ENCODE measurements around the gene RARA. TPM values are rescaled to one million over a fixed set of nuclear protein-coding genes. Genes with fewer than 3 reads are reported as not detected.
A peak's percentile ranks its signal among the peaks of the same experiment; 100 is the strongest.

RARA gene
- total RNA-seq (2013): 62.9 TPM
- polyA plus RNA-seq (10 to 100 TPM; 14.9 to 63.9 (median 29.4) TPM), polyA minus RNA-seq (83.0 and 113 TPM in 2 replicates), total RNA-seq (67.4 to 561 (median 225) reads per million in 11 experiments)

- Mint-ChIP-seq H3K27me3 (ENCODE audit: low read depth in 3 of 3) (peaks cover 0 to 8% (median 5%) of the 10 kb centered on the region in 3 donors), H3K9me3 (no peaks in the 10 kb centered on the region), H3K4me1 (peaks cover 2% of the 10 kb centered on the region), H3K36me3 (peaks cover 0 to 7% of the 10 kb centered on the region in 2 donors), H3K4me3 (no peak within 1 kb of the TSS), H3K27ac (peak within 1 kb of the TSS in 2 of 7 donors; percentile 49 to 89)
- H3K36me3 ChIP-seq (replicated peaks in 1 of 2; ENCODE audit: control insufficient read depth in 1 of 2, insufficient read depth in 2 of 2, low read length in 2 of 2): no peaks in the 10 kb centered on the region
- H4K20me1 ChIP-seq (ENCODE audit: insufficient read depth, low read length): peaks cover 25% of the 10 kb centered on the region
- intact Hi-C loops (cut with micrococcal nuclease): loop anchor here (5.0 to 10.0 kb wide), 2 partner anchors 33 to 226 kb away; no protein-coding TSS in a partner anchor
- H3K4me3 ChIP-seq (replicated peaks in 1 of 3; ENCODE audit: low read depth in 2 of 3, low read length in 3 of 3): peak within 1 kb of the TSS; percentile 13 to 80 (median 41)
- WGBS (ENCODE audit: insufficient coverage): 3% methylated on average over 6 of the region's 20 CpGs
- no peak for TF ChIP-seq CTCF (IDR thresholded peaks at IDR 0.05)
- peaks cover 67 to 77% of the 10 kb centered on the region in 2 donors for H3K4me1 ChIP-seq (ENCODE audit: control insufficient read depth in 1 of 2, insufficient read depth in 2 of 2, low read length in 2 of 2)
- peak within 1 kb of the TSS in 1 of 2 donors; percentile 74 for H3K27ac ChIP-seq (ENCODE audit: low read depth in 1 of 2, low read length in 2 of 2)
- H3K9me3 ChIP-seq (replicated peaks in 1 of 2; ENCODE audit: control insufficient read depth in 1 of 2, insufficient read depth in 1 of 2, low read length in 2 of 2): no peaks in the 10 kb centered on the region
- H3K27me3 ChIP-seq (ENCODE audit: control insufficient read depth in 2 of 2, insufficient read depth in 2 of 2, low read length in 2 of 2): no peaks in the 10 kb centered on the region
- peaks cover 5% of the 10 kb centered on the region for H3K79me2 ChIP-seq (ENCODE audit: insufficient read depth, low read length)
- peak within 1 kb of the TSS; percentile 90 for H3K4me2 ChIP-seq (replicated peaks; ENCODE audit: extremely low read depth, low read length, poor library complexity, severe bottlenecking)
- DNase-seq: peak in 1 of 3 donors; percentile 37
- H3K9ac ChIP-seq (ENCODE audit: insufficient read depth, low read length, poor library complexity, severe bottlenecking): peak within 1 kb of the TSS; percentile 47
- peak within 1 kb of the TSS; percentile 57 for H2AFZ ChIP-seq (ENCODE audit: insufficient read depth, low read depth, low read length, poor library complexity, severe bottlenecking)
These were observed at the start of gene RARA for GRCh38 chr17:40309031-40309948. TSS of gene RARA (plus strand) at chr17:40309180. CDS start at chr17:40331219, 22,039 bp downstream.

- no peak overlapping the region for H3K4me3 Mint-ChIP-seq
- H3K9me3 Mint-ChIP-seq: no peaks in the 10 kb centered on the region
- H3K36me3 Mint-ChIP-seq: peaks cover 57 to 79% of the 10 kb centered on the region in 2 donors
- no peak overlapping the region for H3K27ac ChIP-seq (ENCODE audit: low read depth in 1 of 2, low read length in 2 of 2)
- no peak overlapping the region for H3K9ac ChIP-seq (ENCODE audit: insufficient read depth, low read length, poor library complexity, severe bottlenecking)
- no peak overlapping the region for H3K4me3 ChIP-seq (replicated peaks in 1 of 3; ENCODE audit: low read depth in 2 of 3, low read length in 3 of 3)
- no CpG with 5 or more reads among the region's 2 CpGs for WGBS (ENCODE audit: insufficient coverage)
- no peaks in the 10 kb centered on the region for H3K4me1 Mint-ChIP-seq
- peaks cover 65% of the 10 kb centered on the region for H4K20me1 ChIP-seq (ENCODE audit: insufficient read depth, low read length)
- H2AFZ ChIP-seq (ENCODE audit: insufficient read depth, low read depth, low read length, poor library complexity, severe bottlenecking): no peak overlapping the region
- H3K27me3 ChIP-seq (ENCODE audit: control insufficient read depth in 2 of 2, insufficient read depth in 2 of 2, low read length in 2 of 2): no peaks in the 10 kb centered on the region
- no peaks in the 10 kb centered on the region for H3K4me1 ChIP-seq (ENCODE audit: control insufficient read depth in 1 of 2, insufficient read depth in 2 of 2, low read length in 2 of 2)
- peaks cover 19% of the 10 kb centered on the region for H3K79me2 ChIP-seq (ENCODE audit: insufficient read depth, low read length)
- no peak overlapping the region for H3K4me2 ChIP-seq (replicated peaks; ENCODE audit: extremely low read depth, low read length, poor library complexity, severe bottlenecking)
- H3K9me3 ChIP-seq (replicated peaks in 1 of 2; ENCODE audit: control insufficient read depth in 1 of 2, insufficient read depth in 1 of 2, low read length in 2 of 2): no peaks in the 10 kb centered on the region
- intact Hi-C loops (cut with micrococcal nuclease): no loop called here
- no peak for DNase-seq
- TF ChIP-seq CTCF (IDR thresholded peaks at IDR 0.05): no peak
- no peak overlapping the region for H3K27ac Mint-ChIP-seq
- H3K27me3 Mint-ChIP-seq (ENCODE audit: low read depth in 3 of 3): peaks cover 0 to 2% (median 0%) of the 10 kb centered on the region in 3 donors
- H3K36me3 ChIP-seq (replicated peaks in 1 of 2; ENCODE audit: control insufficient read depth in 1 of 2, insufficient read depth in 2 of 2, low read length in 2 of 2): peaks cover 59 to 86% of the 10 kb centered on the region in 2 donors
These were observed 49.5 kb upstream of the RARA start for GRCh38 chr17:40259505-40259904.

All from CD14-positive monocyte (primary cell).